ENCODE data around the gene MEI4. TPM values are rescaled to one million over a fixed set of nuclear protein-coding genes. Genes with fewer than 3 reads are reported as not detected.

Gene MEI4
- total RNA-seq, 2 donors from 2014 or later: 0.20 TPM; not detected in 1

GRCh38 chr6:77962070-77962469, 309.2 kb downstream of the MEI4 start:
- Mint-ChIP-seq H3K4me1 (no peaks in the 10 kb centered on the region), H3K27ac (no peak overlapping the region), H3K27me3 (no peaks in the 10 kb centered on the region), H3K36me3 (ENCODE audit: low read depth) (no peaks in the 10 kb centered on the region), H3K4me3 (no peak overlapping the region)
- ATAC-seq (no peak), DNase-seq (no peak)
- H3K9me3 ChIP-seq (ENCODE audit: control insufficient read depth, low read length, poor library complexity, severe bottlenecking): no peaks in the 10 kb centered on the region

GRCh38 chr6:77965449-77965848, 312.6 kb downstream of the MEI4 start:
- Mint-ChIP-seq H3K27me3 (no peaks in the 10 kb centered on the region), H3K4me1 (no peaks in the 10 kb centered on the region), H3K36me3 (ENCODE audit: low read depth) (no peaks in the 10 kb centered on the region), H3K27ac (no peak overlapping the region), H3K4me3 (no peak overlapping the region)
- H3K9me3 ChIP-seq (ENCODE audit: control insufficient read depth, low read length, poor library complexity, severe bottlenecking): no peaks in the 10 kb centered on the region
- ATAC-seq (no peak), DNase-seq (no peak)

- Mint-ChIP-seq H3K27ac (no peak overlapping the region), H3K27me3 (no peaks in the 10 kb centered on the region), H3K4me3 (no peak overlapping the region), H3K4me1 (no peaks in the 10 kb centered on the region), H3K36me3 (ENCODE audit: low read depth) (no peaks in the 10 kb centered on the region)
- H3K9me3 ChIP-seq (ENCODE audit: control insufficient read depth, low read length, poor library complexity, severe bottlenecking): no peaks in the 10 kb centered on the region
- DNase-seq (no peak), ATAC-seq (no peak)
Measured at GRCh38 chr6:77972334-77972733, 319.5 kb downstream of the MEI4 start.

Other genes starting within 250 kb of the MEI4 start
- not detected for gene HTR1B, start 189.5 kb upstream of the MEI4 start, total RNA-seq